Caco-2 (cell line): ENCODE results near the gene NCAPD3. TPM values are rescaled to one million over a fixed set of nuclear protein-coding genes. Genes with fewer than 3 reads are reported as not detected.

ENCODE experiments used
- BruUV-seq: library from RNA; stranded (reverse); fragments of 400-500 nt; replicated peaks from 2 replicates; lab custom pipeline; 2021; lab: Mats Ljungman, UMichigan
- CTCF ChIA-PET: fragments of 300-600 bp; sonication (Branson Sonifier 250); formaldehyde crosslinking; loops from one replicate; lab custom pipeline; 2022; ENCODE audit warnings: antibody characterized with exemption; lab: Charles Lee
- POLR2A ChIA-PET: fragments of 300-600 bp; sonication (Branson Sonifier 250); formaldehyde crosslinking; loops from one replicate; lab custom pipeline; 2022; ENCODE audit warnings: antibody characterized with exemption; lab: Charles Lee
- DNase-seq, 2 experiments: peaks; one replicate each; pipeline versions ENCODE4 v3.0.0 to v3.0.0-alpha.2; 2020 to 2022
- H3K27me3 ChIP-seq: replicated peaks from 2 replicates; pipeline ENCODE4 v1.6.0; 2011; ENCODE audit warnings: low read length; ENCODE audit not compliant: control insufficient read depth, insufficient read depth
- H3K36me3 ChIP-seq: 2 replicates; pipeline ENCODE4 v1.5.1; 2011; ENCODE audit warnings: low read length; ENCODE audit not compliant: control insufficient read depth, insufficient read depth
- H3K4me1 ChIP-seq: fragments of 250-450 bp; sonication (Bioruptor Pico); 2 replicates; pipeline ENCODE4 v1.5.1; 2020; ENCODE audit warnings: mild to moderate bottlenecking
- H3K4me3 ChIP-seq: 2 replicates; pipeline ENCODE4 v1.5.1; 2011; ENCODE audit warnings: low read depth, mild to moderate bottlenecking, control low read depth, low read length
- H3K9me3 ChIP-seq: fragments of 250-450 bp; sonication (Bioruptor Pico); 2 replicates; pipeline ENCODE4 v1.5.1; 2020; ENCODE audit warnings: mild to moderate bottlenecking, moderate library complexity
- H3K27ac Mint-ChIP-seq: one replicate; pipeline ENCODE4 v1.8.0; 2022; ENCODE audit warnings: mixed read lengths; ENCODE audit not compliant: unreplicated experiment
- H3K27me3 Mint-ChIP-seq: one replicate; pipeline ENCODE4 v1.8.0; 2022; ENCODE audit warnings: mixed read lengths; ENCODE audit not compliant: insufficient read depth, unreplicated experiment
- H3K36me3 Mint-ChIP-seq: one replicate; pipeline ENCODE4 v1.8.0; 2022; ENCODE audit warnings: mild to moderate bottlenecking, mixed read lengths; ENCODE audit not compliant: insufficient read depth, unreplicated experiment
- H3K4me1 Mint-ChIP-seq: one replicate; pipeline ENCODE4 v1.8.0; 2022; ENCODE audit warnings: low read depth, mixed read lengths; ENCODE audit not compliant: unreplicated experiment
- H3K4me3 Mint-ChIP-seq: one replicate; pipeline ENCODE4 v1.8.0; 2022; ENCODE audit warnings: mild to moderate bottlenecking, moderate library complexity, mixed read lengths; ENCODE audit not compliant: unreplicated experiment
- H3K9me3 Mint-ChIP-seq: one replicate; pipeline ENCODE4 v1.8.0; 2022; ENCODE audit warnings: mixed read lengths; ENCODE audit not compliant: unreplicated experiment
- intact Hi-C: fragments of 100-400 bp; cut with micrococcal nuclease; formaldehyde crosslinking; loops from one replicate; pipeline ENCODE4 v1.10.0; 2022; ENCODE audit not compliant: unreplicated experiment
- total RNA-seq: library from RNA; stranded (reverse); gene quantifications from 2 replicates; pipeline ENCODE4 v1.2.3, GENCODE V29; 2022
- TF ChIP-seq, protein P1 (sequence below), 2 experiments: fragments of 200-600 bp in 1 of 2; IDR thresholded peaks; 1 replicate in 1 of 2; 2 replicates in 1 of 2; pipeline versions ENCODE4 v1.5.1 to v1.8.0; 2011 to 2022; ENCODE audit warnings: antibody characterized with exemption in 1 of 2, control low read depth in 1 of 2, inconsistent platforms in 1 of 2, low read depth in 1 of 2, low read length in 1 of 2, mild to moderate bottlenecking in 1 of 2, moderate library complexity in 1 of 2; ENCODE audit not compliant: insufficient read depth in 1 of 2, severe bottlenecking in 1 of 2, unreplicated experiment in 1 of 2

NCAPD3 gene
- total RNA-seq, 1 experiment from 2014 or later: 108 TPM

DNA sequence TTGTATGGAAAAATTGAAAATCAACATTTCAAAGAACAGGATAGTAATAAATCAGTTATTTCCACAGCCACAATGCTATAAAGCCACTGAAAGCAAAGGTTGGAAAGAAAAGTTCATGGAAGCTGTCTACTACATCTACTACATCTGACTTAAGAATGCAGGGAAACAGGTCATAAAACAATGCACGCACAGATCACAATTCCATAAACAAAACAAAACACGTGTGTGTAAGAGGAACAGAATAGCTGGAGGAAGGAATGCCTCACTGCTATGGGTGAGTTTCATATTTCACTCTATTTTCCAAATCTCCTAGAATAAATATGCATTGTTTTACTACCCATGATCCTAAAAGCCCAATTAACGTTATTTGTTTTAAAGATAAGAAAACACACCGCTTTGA, 66.3 kb downstream of the NCAPD3 start:
- ChIA-PET CTCF (no interaction called here), POLR2A (no interaction called here)
- Mint-ChIP-seq H3K4me3 (no peak overlapping the region), H3K4me1 (no peaks in the 10 kb centered on the region), H3K27me3 (no peaks in the 10 kb centered on the region), H3K9me3 (no peaks in the 10 kb centered on the region), H3K36me3 (peaks cover 73% of the 10 kb centered on the region), H3K27ac (no peak overlapping the region)
- Histone ChIP-seq H3K36me3 (peaks cover 9% of the 10 kb centered on the region), H3K9me3 (no peaks in the 10 kb centered on the region), H3K4me3 (no peak overlapping the region), H3K4me1 (no peaks in the 10 kb centered on the region), H3K27me3 (no peaks in the 10 kb centered on the region)
- intact Hi-C loops: no loop called here
- no peak for DNase-seq
- TF ChIP-seq, protein P1, sequence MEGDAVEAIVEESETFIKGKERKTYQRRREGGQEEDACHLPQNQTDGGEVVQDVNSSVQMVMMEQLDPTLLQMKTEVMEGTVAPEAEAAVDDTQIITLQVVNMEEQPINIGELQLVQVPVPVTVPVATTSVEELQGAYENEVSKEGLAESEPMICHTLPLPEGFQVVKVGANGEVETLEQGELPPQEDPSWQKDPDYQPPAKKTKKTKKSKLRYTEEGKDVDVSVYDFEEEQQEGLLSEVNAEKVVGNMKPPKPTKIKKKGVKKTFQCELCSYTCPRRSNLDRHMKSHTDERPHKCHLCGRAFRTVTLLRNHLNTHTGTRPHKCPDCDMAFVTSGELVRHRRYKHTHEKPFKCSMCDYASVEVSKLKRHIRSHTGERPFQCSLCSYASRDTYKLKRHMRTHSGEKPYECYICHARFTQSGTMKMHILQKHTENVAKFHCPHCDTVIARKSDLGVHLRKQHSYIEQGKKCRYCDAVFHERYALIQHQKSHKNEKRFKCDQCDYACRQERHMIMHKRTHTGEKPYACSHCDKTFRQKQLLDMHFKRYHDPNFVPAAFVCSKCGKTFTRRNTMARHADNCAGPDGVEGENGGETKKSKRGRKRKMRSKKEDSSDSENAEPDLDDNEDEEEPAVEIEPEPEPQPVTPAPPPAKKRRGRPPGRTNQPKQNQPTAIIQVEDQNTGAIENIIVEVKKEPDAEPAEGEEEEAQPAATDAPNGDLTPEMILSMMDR (IDR thresholded peaks at IDR 0.05; ENCODE audit: insufficient read depth in 1 of 2, low read depth in 1 of 2, low read length in 1 of 2, severe bottlenecking in 1 of 2, unreplicated experiment in 1 of 2): no peak
- BruUV-seq: no TSS peak

DNA sequence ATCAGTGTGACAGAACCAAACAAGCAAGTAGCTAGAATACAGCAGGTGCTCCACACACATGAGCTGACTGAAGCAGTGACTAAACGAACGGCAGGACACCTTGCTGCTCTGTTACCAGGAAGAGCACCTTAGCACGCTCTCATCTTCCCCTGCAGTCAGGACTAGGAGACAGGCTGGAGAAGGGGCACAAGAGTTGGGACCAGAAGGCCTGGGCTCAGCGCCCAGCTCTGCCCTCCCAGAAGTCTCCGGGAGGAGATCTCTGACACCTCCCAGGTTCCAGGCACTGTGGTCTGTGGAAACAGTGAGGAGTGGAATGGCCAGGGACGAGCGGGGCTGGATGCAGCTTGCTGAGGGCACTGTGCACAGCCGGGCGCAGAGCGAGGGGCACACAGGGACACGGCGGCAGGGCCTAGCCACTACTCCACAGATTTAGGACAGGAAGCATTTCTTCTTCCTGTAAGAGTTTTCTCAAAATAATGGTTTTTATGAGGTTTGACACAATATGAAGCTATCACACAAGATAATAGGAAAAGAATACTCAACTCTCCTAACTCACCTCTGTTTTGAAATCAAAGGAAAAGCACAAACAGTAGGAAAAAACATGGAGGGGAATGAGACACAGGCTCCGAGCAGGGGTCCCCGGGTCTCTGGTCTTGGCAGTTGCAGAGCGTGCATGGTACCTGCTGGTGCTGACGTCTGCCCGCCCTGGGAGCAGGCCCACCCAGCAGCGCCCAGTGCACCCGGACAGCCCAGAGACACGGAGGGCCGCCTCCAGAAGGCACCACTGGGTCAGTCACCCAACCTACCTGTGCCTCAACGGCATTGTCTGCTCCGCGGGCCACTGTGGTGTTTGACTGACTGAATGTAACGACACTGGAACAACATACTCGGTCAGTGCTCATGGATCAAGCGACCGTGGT, 67.6 kb downstream of the NCAPD3 start:
- H3K27me3 ChIP-seq: no peaks in the 10 kb centered on the region
- Mint-ChIP-seq H3K4me1 (no peaks in the 10 kb centered on the region), H3K27me3 (no peaks in the 10 kb centered on the region), H3K27ac (no peak overlapping the region), H3K4me3 (no peak overlapping the region), H3K9me3 (no peaks in the 10 kb centered on the region), H3K36me3 (peaks cover 72% of the 10 kb centered on the region)
- H3K4me3 ChIP-seq: no peak overlapping the region
- DNase-seq: no peak
- H3K36me3 ChIP-seq: peaks cover 12% of the 10 kb centered on the region
- ChIA-PET CTCF (no interaction called here), POLR2A (no interaction called here)
- intact Hi-C loops: no loop called here
- no peaks in the 10 kb centered on the region for H3K4me1 ChIP-seq
- H3K9me3 ChIP-seq: no peaks in the 10 kb centered on the region
- BruUV-seq: no TSS peak
- TF ChIP-seq, protein P1 (IDR thresholded peaks at IDR 0.05; ENCODE audit: insufficient read depth in 1 of 2, low read depth in 1 of 2, low read length in 1 of 2, severe bottlenecking in 1 of 2, unreplicated experiment in 1 of 2): no peak

DNA sequence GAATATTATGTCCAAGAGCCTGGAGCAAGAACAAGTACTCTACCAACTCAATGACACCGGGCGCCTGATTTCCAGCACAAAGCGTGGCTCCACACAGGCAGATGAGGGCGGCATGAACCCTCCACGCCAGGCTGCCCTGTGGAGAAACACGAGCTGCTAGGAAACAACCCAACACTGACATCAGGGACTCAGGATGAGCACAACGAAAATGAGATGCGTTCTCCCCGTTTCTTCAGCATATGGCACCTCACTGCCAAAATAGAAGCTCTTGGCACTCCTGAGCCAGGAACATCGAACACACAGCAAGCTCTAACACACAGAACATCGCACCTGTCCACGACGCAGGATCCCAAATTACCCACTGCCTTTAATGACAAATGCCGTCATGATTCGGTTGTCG, 68.3 kb downstream of the NCAPD3 start:
- Mint-ChIP-seq H3K27me3 (no peaks in the 10 kb centered on the region), H3K36me3 (peaks cover 74% of the 10 kb centered on the region), H3K27ac (no peak overlapping the region), H3K9me3 (no peaks in the 10 kb centered on the region), H3K4me1 (no peaks in the 10 kb centered on the region), H3K4me3 (no peak overlapping the region)
- Histone ChIP-seq H3K27me3 (no peaks in the 10 kb centered on the region), H3K4me1 (no peaks in the 10 kb centered on the region), H3K4me3 (no peak overlapping the region), H3K9me3 (no peaks in the 10 kb centered on the region), H3K36me3 (peaks cover 11% of the 10 kb centered on the region)
- POLR2A ChIA-PET: no interaction called here
- TF ChIP-seq, protein P1 (IDR thresholded peaks at IDR 0.05; ENCODE audit: insufficient read depth in 1 of 2, low read depth in 1 of 2, low read length in 1 of 2, severe bottlenecking in 1 of 2, unreplicated experiment in 1 of 2): no peak
- CTCF ChIA-PET: no interaction called here
- DNase-seq: no peak
- no TSS peak for BruUV-seq
- intact Hi-C loops: no loop called here
